HCT116 (cell line): ENCODE measurements around the gene HEPN1. TPM values are rescaled to one million over a fixed set of nuclear protein-coding genes. Genes with fewer than 3 reads are reported as not detected.

Source experiments
- ATAC-seq: fragments of 200-7000 bp; cut with Tn5 transposase; 2 replicates; pipeline ENCODE4 v1.9.1; 2020; ENCODE audit warnings: mild to moderate bottlenecking, moderate library complexity
- BruUV-seq: library from RNA; stranded (reverse); fragments of 400-500 nt; replicated peaks from 2 replicates; lab custom pipeline; 2021; lab: Mats Ljungman, UMichigan
- CTCF ChIA-PET: fragments of 300-600 bp; sonication (Branson Sonifier 250); formaldehyde crosslinking; loops from one replicate; lab custom pipeline; 2021; ENCODE audit warnings: antibody characterized with exemption; lab: Charles Lee
- POLR2A ChIA-PET: fragments of 300-600, 350-600 bp; sonication (Branson Sonifier 250); formaldehyde crosslinking; loops from one replicate; lab custom pipeline; 2021; ENCODE audit warnings: antibody characterized with exemption; lab: Charles Lee
- RAD21 ChIA-PET, 2 experiments: fragments of 300-600 bp; sonication (Branson Sonifier 250); formaldehyde crosslinking; loops; one replicate each; lab custom pipeline; 2023; ENCODE audit warnings: low total read pairs in 2 of 2; ENCODE audit not compliant: uncharacterized antibody in 2 of 2, unreplicated experiment in 2 of 2, low non-redundant PET in 1 of 2; lab: Charles Lee
- DNase-seq: peaks from one replicate; pipeline ENCODE4 v3.0.0-alpha.2; 2010; ENCODE audit warnings: low read depth, low spot score
- H2AFZ ChIP-seq: fragments of 200-600 bp; shearing (Covaris generic), sonication (generic); 2 replicates; pipeline ENCODE4 v1.6.1; 2017; ENCODE audit warnings: low read depth, mixed run types, mixed read lengths, antibody characterized with exemption, low read length; ENCODE audit not compliant: poor library complexity, severe bottlenecking
- H3K27ac ChIP-seq: 2 replicates; pipeline ENCODE4 v1.5.1; 2012; ENCODE audit warnings: low read depth, low read length
- H3K27me3 ChIP-seq: fragments of 200-600 bp; sonication (generic); 2 replicates; pipeline ENCODE4 v1.6.1; 2016; ENCODE audit warnings: mixed run types, low read length, mixed read lengths; ENCODE audit not compliant: insufficient read depth
- H3K36me3 ChIP-seq, 2 experiments: fragments of 200-500 bp in 1 of 2; fragments of 200-600 bp in 1 of 2; sonication (Bioruptor generic) in 1 of 2; sonication (generic) in 1 of 2; 2 replicates each; pipeline versions ENCODE4 v1.5.1 to v1.6.1; 2014 to 2016; ENCODE audit warnings: low read length in 2 of 2, inconsistent platforms in 1 of 2, mixed read lengths in 1 of 2, mixed run types in 1 of 2; ENCODE audit not compliant: insufficient read depth in 2 of 2, control insufficient read depth in 1 of 2
- H3K4me1 ChIP-seq, 2 experiments: fragments of 200-600 bp in 1 of 2; sonication (generic) in 1 of 2; 2 replicates each; pipeline versions ENCODE4 v1.5.1 to v1.6.1; 2012 to 2017; ENCODE audit warnings: low read length in 2 of 2, inconsistent platforms in 1 of 2, mild to moderate bottlenecking in 1 of 2, mixed read lengths in 1 of 2, mixed run types in 1 of 2, moderate library complexity in 1 of 2; ENCODE audit not compliant: insufficient read depth in 2 of 2, control insufficient read depth in 1 of 2
- H3K4me2 ChIP-seq: fragments of 200-600 bp; sonication (generic); 2 replicates; pipeline ENCODE4 v1.6.1; 2017; ENCODE audit warnings: mixed run types, low read length, mixed read lengths
- H3K4me3 ChIP-seq, 2 experiments: fragments of 200-600 bp in 1 of 2; sonication (generic) in 1 of 2; replicated peaks in 1 of 2; 2 replicates each; pipeline ENCODE4 v1.5.1; 2011 to 2016; ENCODE audit warnings: low read length in 2 of 2, control low read depth in 1 of 2, low read depth in 1 of 2, mild to moderate bottlenecking in 1 of 2, mixed read lengths in 1 of 2, mixed run types in 1 of 2
- H3K79me2 ChIP-seq: fragments of 200-600 bp; sonication (generic); 2 replicates; pipeline ENCODE4 v1.6.1; 2017; ENCODE audit warnings: mild to moderate bottlenecking, mixed run types, low read length, moderate library complexity, mixed read lengths; ENCODE audit not compliant: insufficient read depth
- H3K9ac ChIP-seq: fragments of 200-600 bp; sonication (generic); 2 replicates; pipeline ENCODE4 v1.6.1; 2016; ENCODE audit warnings: low read length, mixed read lengths
- H3K9me2 ChIP-seq: fragments of 200-600 bp; sonication (generic), shearing (Covaris generic); 2 replicates; pipeline ENCODE4 v1.6.1; 2017; ENCODE audit warnings: mixed run types, mild to moderate bottlenecking, moderate library complexity; ENCODE audit not compliant: insufficient read depth
- H3K9me3 ChIP-seq, 2 experiments: fragments of 200-500 bp in 1 of 2; fragments of 200-600 bp in 1 of 2; sonication (Bioruptor generic) in 1 of 2; sonication (generic) in 1 of 2; 2 replicates each; pipeline ENCODE4 v1.6.1; 2014 to 2017; ENCODE audit warnings: low read length in 2 of 2, mixed read lengths in 2 of 2, inconsistent platforms in 1 of 2, low read depth in 1 of 2, mild to moderate bottlenecking in 1 of 2, mixed run types in 1 of 2, moderate library complexity in 1 of 2; ENCODE audit not compliant: control insufficient read depth in 1 of 2, insufficient read depth in 1 of 2
- H4K20me1 ChIP-seq: fragments of 200-600 bp; sonication (generic), shearing (Covaris generic); 2 replicates; pipeline ENCODE4 v1.6.1; 2017; ENCODE audit warnings: mixed run types, mild to moderate bottlenecking, moderate library complexity; ENCODE audit not compliant: insufficient read depth
- CTCF ChIP-seq, 3 experiments: fragments of 200-600 bp in 1 of 3; sonication (generic) in 1 of 3; IDR thresholded peaks in 2 of 3; conservative IDR thresholded peaks in 1 of 3; 2 replicates each; pipeline ENCODE4 v1.5.1; 2012 to 2017; ENCODE audit warnings: low read depth in 2 of 3, low read length in 2 of 3, antibody characterized with exemption in 1 of 3, borderline replicate concordance in 1 of 3, control low read depth in 1 of 3, mild to moderate bottlenecking in 1 of 3, mixed read lengths in 1 of 3, mixed run types in 1 of 3, moderate library complexity in 1 of 3; ENCODE audit not compliant: insufficient read depth in 1 of 3
- intact Hi-C: fragments of 100-400 bp; cut with micrococcal nuclease; formaldehyde crosslinking; loops from 2 replicates; pipeline ENCODE4 v1.10.0; 2022
- total RNA-seq: library from RNA; stranded (reverse); gene quantifications from one replicate; pipeline ENCODE4 v1.2.1, GENCODE V29; 2021; ENCODE audit not compliant: unreplicated experiment
- TF ChIP-seq, protein P1 (sequence below): IDR thresholded peaks from 2 replicates; pipeline ENCODE4 v1.6.1; 2012; ENCODE audit warnings: low read depth

Gene HEPN1
- total RNA-seq, 1 experiment from 2014 or later, result not detected

DNA sequence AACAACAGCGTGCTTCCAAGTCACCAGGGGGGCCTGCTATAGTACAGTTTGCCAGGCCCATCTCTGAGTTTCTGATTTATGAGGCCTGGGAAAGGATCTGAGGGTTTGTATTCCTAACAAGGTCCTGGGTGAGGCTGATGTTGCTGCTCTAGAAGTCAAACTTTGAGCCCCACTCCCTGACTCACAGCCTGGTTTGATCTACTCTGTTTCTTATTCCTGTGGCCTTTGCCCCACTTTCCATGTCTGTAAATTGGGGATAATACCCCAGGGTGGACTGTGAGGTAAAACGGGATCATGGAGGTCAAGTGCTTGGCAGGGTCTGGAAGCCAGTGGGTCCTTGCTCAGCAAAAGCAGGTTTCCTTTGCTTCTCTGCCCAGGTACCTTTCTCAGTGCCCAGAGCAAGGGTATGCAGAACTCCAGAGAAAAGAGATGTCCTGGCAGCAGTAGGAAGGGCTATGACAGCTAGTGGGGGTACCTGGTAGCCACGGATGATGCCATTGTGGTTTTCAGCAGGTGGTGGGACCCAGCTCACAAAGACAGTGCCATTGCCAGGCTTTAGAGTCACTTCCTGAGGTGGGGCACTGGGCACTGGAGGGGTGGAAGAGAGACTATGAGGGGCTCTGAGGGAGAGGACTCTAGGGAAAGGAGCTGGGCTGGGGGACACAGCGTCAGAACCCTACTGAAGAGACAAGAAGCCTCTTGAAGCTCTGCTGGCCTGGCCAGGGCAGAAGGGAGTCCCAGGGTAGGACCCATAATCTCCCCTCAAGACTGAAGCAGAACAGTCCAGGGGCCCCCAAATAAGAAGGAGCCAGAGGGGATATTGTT lies 24.2 kb upstream of the HEPN1 start:
- Histone ChIP-seq H3K79me2 (no peaks in the 10 kb centered on the region), H3K4me3 (no peak overlapping the region), H3K9me3 (no peaks in the 10 kb centered on the region), H3K4me1 (peaks cover 0 to 24% of the 10 kb centered on the region in 2 experiments; a peak in 2 of 4 replicates), H3K9me2 (no peaks in the 10 kb centered on the region), H4K20me1 (no peaks in the 10 kb centered on the region), H3K27me3 (no peaks in the 10 kb centered on the region), H2AFZ (no peak overlapping the region), H3K9ac (no peak overlapping the region), H3K27ac (no peak overlapping the region), H3K4me2 (no peak overlapping the region), H3K36me3 (no peaks in the 10 kb centered on the region)
- no TSS peak for BruUV-seq
- intact Hi-C loops, result no loop called here
- ChIA-PET RAD21 (no interaction called here), CTCF (interaction anchor here (0.5 kb wide), 1 partner anchor 27 kb away, joined by 3 read pairs; no protein-coding TSS in a partner anchor), POLR2A (no interaction called here)
- TF ChIP-seq, protein P1, sequence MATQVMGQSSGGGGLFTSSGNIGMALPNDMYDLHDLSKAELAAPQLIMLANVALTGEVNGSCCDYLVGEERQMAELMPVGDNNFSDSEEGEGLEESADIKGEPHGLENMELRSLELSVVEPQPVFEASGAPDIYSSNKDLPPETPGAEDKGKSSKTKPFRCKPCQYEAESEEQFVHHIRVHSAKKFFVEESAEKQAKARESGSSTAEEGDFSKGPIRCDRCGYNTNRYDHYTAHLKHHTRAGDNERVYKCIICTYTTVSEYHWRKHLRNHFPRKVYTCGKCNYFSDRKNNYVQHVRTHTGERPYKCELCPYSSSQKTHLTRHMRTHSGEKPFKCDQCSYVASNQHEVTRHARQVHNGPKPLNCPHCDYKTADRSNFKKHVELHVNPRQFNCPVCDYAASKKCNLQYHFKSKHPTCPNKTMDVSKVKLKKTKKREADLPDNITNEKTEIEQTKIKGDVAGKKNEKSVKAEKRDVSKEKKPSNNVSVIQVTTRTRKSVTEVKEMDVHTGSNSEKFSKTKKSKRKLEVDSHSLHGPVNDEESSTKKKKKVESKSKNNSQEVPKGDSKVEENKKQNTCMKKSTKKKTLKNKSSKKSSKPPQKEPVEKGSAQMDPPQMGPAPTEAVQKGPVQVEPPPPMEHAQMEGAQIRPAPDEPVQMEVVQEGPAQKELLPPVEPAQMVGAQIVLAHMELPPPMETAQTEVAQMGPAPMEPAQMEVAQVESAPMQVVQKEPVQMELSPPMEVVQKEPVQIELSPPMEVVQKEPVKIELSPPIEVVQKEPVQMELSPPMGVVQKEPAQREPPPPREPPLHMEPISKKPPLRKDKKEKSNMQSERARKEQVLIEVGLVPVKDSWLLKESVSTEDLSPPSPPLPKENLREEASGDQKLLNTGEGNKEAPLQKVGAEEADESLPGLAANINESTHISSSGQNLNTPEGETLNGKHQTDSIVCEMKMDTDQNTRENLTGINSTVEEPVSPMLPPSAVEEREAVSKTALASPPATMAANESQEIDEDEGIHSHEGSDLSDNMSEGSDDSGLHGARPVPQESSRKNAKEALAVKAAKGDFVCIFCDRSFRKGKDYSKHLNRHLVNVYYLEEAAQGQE, result no peak
- TF ChIP-seq CTCF (IDR thresholded peaks at IDR 0.05 in 2 of 3, conservative IDR thresholded peaks at IDR 0.05 in 1 of 3; ENCODE audit: borderline replicate concordance in 1 of 3, insufficient read depth in 1 of 3, low read depth in 2 of 3, low read length in 2 of 3), result no peak
- ATAC-seq, result no peak
- no peak for DNase-seq
